ENCODE data around the gene NAT8L. TPM values are rescaled to one million over a fixed set of nuclear protein-coding genes. Genes with fewer than 3 reads are reported as not detected.

Gene NAT8L
- total and polyA plus RNA-seq, 2 of the 13 experiments (the other 11 are each of a cell fraction or from before 2014, with no cell fraction given), result 2.2 to 3.3 TPM

DNA sequence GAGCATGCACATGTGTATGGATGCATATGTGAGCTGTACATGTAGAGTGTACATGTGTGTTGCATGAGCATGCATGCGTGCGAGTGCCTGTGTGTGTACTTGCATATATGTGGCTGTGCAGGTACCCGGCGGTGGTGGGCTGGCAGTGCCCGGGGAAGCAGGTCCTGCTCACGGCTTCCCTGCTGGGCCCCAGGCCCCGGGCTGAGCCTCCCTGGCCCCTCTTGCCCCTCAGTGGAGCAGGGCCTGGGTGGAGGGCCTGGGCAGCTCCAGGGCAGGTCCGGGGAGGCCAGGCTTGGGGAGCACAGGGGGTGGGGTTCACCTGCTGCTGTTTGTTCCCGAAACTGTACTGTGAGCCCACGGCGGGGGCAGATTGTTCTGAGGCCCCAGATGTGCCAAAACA is 9.4 kb downstream of the NAT8L start:
- Histone ChIP-seq H3K4me3 (replicated peaks in 1 of 3; ENCODE audit: insufficient read depth in 1 of 3, low read depth in 2 of 3, low read length in 3 of 3) (no peak overlapping the region), H3K9ac (ENCODE audit: insufficient read depth, low read depth, low read length) (no peak overlapping the region), H3K27me3 (ENCODE audit: control insufficient read depth in 1 of 2, insufficient read depth in 2 of 2, low read length in 2 of 2) (no peaks in the 10 kb centered on the region), H3K36me3 (replicated peaks in 1 of 2; ENCODE audit: control insufficient read depth in 1 of 2, insufficient read depth in 2 of 2, low read length in 2 of 2) (no peaks in the 10 kb centered on the region), H3K9me3 (ENCODE audit: low read length) (no peaks in the 10 kb centered on the region), H3K27ac (ENCODE audit: extremely low read length, insufficient read depth, low read length) (no peak overlapping the region), H2AFZ (ENCODE audit: low read length) (no peak overlapping the region), H4K20me1 (ENCODE audit: insufficient read depth, low read length) (no peaks in the 10 kb centered on the region), H3K4me1 (ENCODE audit: insufficient read depth, low read length) (peaks cover 66% of the 10 kb centered on the region), H3K4me2 (ENCODE audit: low read depth, low read length) (no peak overlapping the region), H3K79me2 (ENCODE audit: insufficient read depth, low read length) (no peaks in the 10 kb centered on the region)
- POLR2A ChIA-PET, result no interaction called here
- WGBS (ENCODE audit: low lambda C conversion rate), result 0% methylated on average over 1 of the region's 11 CpGs
- DNase-seq (ENCODE audit: low spot score) (no peak), FAIRE-seq (no peak), ATAC-seq (no peak)
- 0 out of 2 replicates have a peak, but pooled peaks have one; percentile 35 for TF ChIP-seq HNRNPL (IDR thresholded peaks at IDR 0.05; ENCODE audit: low read depth, low read length)
- no peak for TF ChIP-seq ESRRA (CRISPR knock-in tag; IDR thresholded peaks at IDR 0.05; ENCODE audit: low read depth)
- intact Hi-C loops (cut with micrococcal nuclease; ENCODE audit: unreplicated experiment), result no loop called here
- in situ Hi-C loops (cut with HindIII; ENCODE audit: extremely low pct_ligation_motif_present, low pct_unique_long_range_greater_than_20kb), result no loop called here
- no TSS peak for BruUV-seq (replicated peaks)
- CTCF ChIA-PET (ENCODE audit: low intra/inter-chr PET ratio, low total read pairs), result no interaction called here

- BruUV-seq (replicated peaks), result no TSS peak
- TF ChIP-seq ZNF446 (CRISPR knock-in tag; IDR thresholded peaks at IDR 0.05), result no peak
- peak; percentile 58; the same call in 1 of the 2 replicates for TF ChIP-seq HNRNPL (IDR thresholded peaks at IDR 0.05; ENCODE audit: low read depth, low read length)
- no peak for TF ChIP-seq ZNF326 (CRISPR knock-in tag; IDR thresholded peaks at IDR 0.05; ENCODE audit: borderline replicate concordance)
- no peak for TF ChIP-seq ZFP90 (CRISPR knock-in tag; IDR thresholded peaks at IDR 0.05; ENCODE audit: borderline replicate concordance)
- TF ChIP-seq ZNF7 (CRISPR knock-in tag; IDR thresholded peaks at IDR 0.05), result no peak
- TF ChIP-seq, protein P1, sequence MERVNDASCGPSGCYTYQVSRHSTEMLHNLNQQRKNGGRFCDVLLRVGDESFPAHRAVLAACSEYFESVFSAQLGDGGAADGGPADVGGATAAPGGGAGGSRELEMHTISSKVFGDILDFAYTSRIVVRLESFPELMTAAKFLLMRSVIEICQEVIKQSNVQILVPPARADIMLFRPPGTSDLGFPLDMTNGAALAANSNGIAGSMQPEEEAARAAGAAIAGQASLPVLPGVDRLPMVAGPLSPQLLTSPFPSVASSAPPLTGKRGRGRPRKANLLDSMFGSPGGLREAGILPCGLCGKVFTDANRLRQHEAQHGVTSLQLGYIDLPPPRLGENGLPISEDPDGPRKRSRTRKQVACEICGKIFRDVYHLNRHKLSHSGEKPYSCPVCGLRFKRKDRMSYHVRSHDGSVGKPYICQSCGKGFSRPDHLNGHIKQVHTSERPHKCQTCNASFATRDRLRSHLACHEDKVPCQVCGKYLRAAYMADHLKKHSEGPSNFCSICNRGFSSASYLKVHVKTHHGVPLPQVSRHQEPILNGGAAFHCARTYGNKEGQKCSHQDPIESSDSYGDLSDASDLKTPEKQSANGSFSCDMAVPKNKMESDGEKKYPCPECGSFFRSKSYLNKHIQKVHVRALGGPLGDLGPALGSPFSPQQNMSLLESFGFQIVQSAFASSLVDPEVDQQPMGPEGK (CRISPR knock-in tag; IDR thresholded peaks at IDR 0.05), result peak; percentile 62; the same call in 1 of the 2 replicates
- TF ChIP-seq NR2C2 (CRISPR knock-in tag; IDR thresholded peaks at IDR 0.05; ENCODE audit: borderline replicate concordance), result no peak
- no peak for TF ChIP-seq SRSF9 (IDR thresholded peaks at IDR 0.05; ENCODE audit: borderline replicate concordance, insufficient read depth, low read depth, low read length, poor library complexity, severe bottlenecking)
- no peak for TF ChIP-seq ZNF331 (CRISPR knock-in tag; IDR thresholded peaks at IDR 0.05)
- TF ChIP-seq AGO2 (optimal IDR thresholded peaks at IDR 0.05; ENCODE audit: low read depth, low read length), result peak; percentile 56
- TF ChIP-seq GABPA (IDR thresholded peaks at IDR 0.05; ENCODE audit: low read depth, low read length), result no peak
- TF ChIP-seq GABPA (CRISPR knock-in tag; IDR thresholded peaks at IDR 0.05; ENCODE audit: low read depth), result no peak
- peak; percentile 3 for TF ChIP-seq AGO1 (IDR thresholded peaks at IDR 0.05; ENCODE audit: low read depth, low read length, poor library complexity, severe bottlenecking)
- TF ChIP-seq TCF7 (IDR thresholded peaks at IDR 0.05; ENCODE audit: low read depth), result no peak
Observed at GRCh38 chr4:2069161-2069971, 10.2 kb downstream of the NAT8L start.

More at GRCh38 chr4:2069161-2069971, 10.2 kb downstream of the NAT8L start:
- no peak overlapping the region for H3K4me3 ChIP-seq (replicated peaks in 1 of 3; ENCODE audit: insufficient read depth in 1 of 3, low read depth in 2 of 3, low read length in 3 of 3)
- intact Hi-C loops (cut with micrococcal nuclease; ENCODE audit: unreplicated experiment), result no loop called here
- H3K9me3 ChIP-seq (ENCODE audit: low read length), result no peaks in the 10 kb centered on the region
- WGBS (ENCODE audit: low lambda C conversion rate), result 47% methylated on average over 13 of the region's 17 CpGs
- no peak for FAIRE-seq
- no peak overlapping the region for H2AFZ ChIP-seq (ENCODE audit: low read length)
- CTCF ChIA-PET (ENCODE audit: low intra/inter-chr PET ratio, low total read pairs), result no interaction called here
- in situ Hi-C loops (cut with HindIII; ENCODE audit: extremely low pct_ligation_motif_present, low pct_unique_long_range_greater_than_20kb), result no loop called here
- H3K27ac ChIP-seq (ENCODE audit: extremely low read length, insufficient read depth, low read length), result no peak overlapping the region
- no peaks in the 10 kb centered on the region for H3K79me2 ChIP-seq (ENCODE audit: insufficient read depth, low read length)
- H3K36me3 ChIP-seq (replicated peaks in 1 of 2; ENCODE audit: control insufficient read depth in 1 of 2, insufficient read depth in 2 of 2, low read length in 2 of 2), result no peaks in the 10 kb centered on the region
- peaks cover 74% of the 10 kb centered on the region for H3K4me1 ChIP-seq (ENCODE audit: insufficient read depth, low read length)
- H3K27me3 ChIP-seq (ENCODE audit: control insufficient read depth in 1 of 2, insufficient read depth in 2 of 2, low read length in 2 of 2), result no peaks in the 10 kb centered on the region
- no peak overlapping the region for H3K9ac ChIP-seq (ENCODE audit: insufficient read depth, low read depth, low read length)
- no peak for DNase-seq (ENCODE audit: low spot score)
- no peak overlapping the region for H3K4me2 ChIP-seq (ENCODE audit: low read depth, low read length)
- no peaks in the 10 kb centered on the region for H4K20me1 ChIP-seq (ENCODE audit: insufficient read depth, low read length)
- ATAC-seq, result no peak
- POLR2A ChIA-PET, result no interaction called here
